Bronchial epithelial cell (primary cell): ENCODE data around the gene GLRX. TPM values are rescaled to one million over a fixed set of nuclear protein-coding genes. Genes with fewer than 3 reads are reported as not detected.

Source experiments
- DNase-seq: peaks from one replicate; pipeline ENCODE4 v3.0.0-alpha.2; 2010; ENCODE audit warnings: low read depth
- FAIRE-seq: peaks from 2 replicates; lab custom pipeline; 2011; peaks lifted over from hg19 to GRCh38; lab: Jason Lieb, UNC
- H3K27me3 ChIP-seq: 2 replicates; pipeline ENCODE4 v1.5.1; 2011; ENCODE audit warnings: low read length; ENCODE audit not compliant: control insufficient read depth, insufficient read depth
- H3K36me3 ChIP-seq: 2 replicates; pipeline ENCODE4 v1.5.1; 2011; ENCODE audit warnings: low read length; ENCODE audit not compliant: control insufficient read depth, insufficient read depth
- H3K4me3 ChIP-seq: 2 replicates; pipeline ENCODE4 v1.5.1; 2011; ENCODE audit warnings: mild to moderate bottlenecking, low read depth, low read length, control low read depth
- CTCF ChIP-seq: IDR thresholded peaks from 2 replicates; pipeline ENCODE4 v1.5.1; 2011; ENCODE audit warnings: mild to moderate bottlenecking, moderate library complexity, low read length, control low read depth, inconsistent platforms; ENCODE audit not compliant: insufficient read depth, severe bottlenecking
- total RNA-seq: library from RNA; depleted of rRNA; stranded (reverse); fragments of >200 nt; gene quantifications from 2 replicates; pipeline ENCODE4 v1.2.1, GENCODE V29; 2014

Gene GLRX
- total RNA-seq, 1 donor from 2014 or later, result 8.7 TPM

GRCh38 chr5:95864944-95865504, 42.5 kb upstream of the GLRX start:
- Histone ChIP-seq H3K27me3 (no peaks in the 10 kb centered on the region), H3K4me3 (no peak overlapping the region), H3K36me3 (no peaks in the 10 kb centered on the region)
- DNase-seq (peak; percentile 59), FAIRE-seq (no peak)
- TF ChIP-seq CTCF, result no peak

GRCh38 chr5:95864456-95864855, 41.9 kb upstream of the GLRX start:
- peak; percentile 77 for DNase-seq
- H3K4me3 ChIP-seq, result no peak overlapping the region
- no peaks in the 10 kb centered on the region for H3K36me3 ChIP-seq
- no peak for TF ChIP-seq CTCF
- no peak for FAIRE-seq
- no peaks in the 10 kb centered on the region for H3K27me3 ChIP-seq

GRCh38 chr5:95863383-95863757, 40.8 kb upstream of the GLRX start:
- no peak for TF ChIP-seq CTCF
- Histone ChIP-seq H3K4me3 (no peak overlapping the region), H3K36me3 (no peaks in the 10 kb centered on the region), H3K27me3 (no peaks in the 10 kb centered on the region)
- no peak for DNase-seq
- FAIRE-seq, result no peak

GRCh38 chr5:95862671-95863382, 40.3 kb upstream of the GLRX start:
- Histone ChIP-seq H3K36me3 (no peaks in the 10 kb centered on the region), H3K4me3 (no peak overlapping the region), H3K27me3 (no peaks in the 10 kb centered on the region)
- no peak for FAIRE-seq
- no peak for TF ChIP-seq CTCF
- peak; percentile 64 for DNase-seq

- Histone ChIP-seq H3K27me3 (no peaks in the 10 kb centered on the region), H3K4me3 (peak overlapping the region; percentile 5), H3K36me3 (no peaks in the 10 kb centered on the region)
- DNase-seq (peak; percentile 94), FAIRE-seq (no peak)
- no peak for TF ChIP-seq CTCF
Measured at GRCh38 chr5:95861864-95862561, 39.5 kb upstream of the GLRX start.
